Breast epithelium (tissue), 3 donors: ENCODE results near the gene PEX11G.

ENCODE experiments used
- CTCF ChIP-seq, 3 donors: fragments of 450-650 bp; IDR thresholded peaks; one replicate each; pipeline ENCODE4 v1.5.1; 2016 to 2017; ENCODE audit warnings: antibody characterized with exemption in 3 of 3, mild to moderate bottlenecking in 3 of 3, moderate library complexity in 3 of 3
- POLR2A ChIP-seq: fragments of 450-650 bp; IDR thresholded peaks from one replicate; pipeline ENCODE4 v1.6.1; 2016; ENCODE audit warnings: antibody characterized with exemption, mild to moderate bottlenecking, moderate library complexity
- POLR2AphosphoS5 ChIP-seq, 3 donors: sonication (generic); formaldehyde crosslinking; IDR thresholded peaks; one replicate each; pipeline ENCODE4 v1.6.1; 2017; ENCODE audit warnings: antibody characterized with exemption in 3 of 3

- TF ChIP-seq CTCF (IDR thresholded peaks at IDR 0.05) (no peak), POLR2A (no peak), POLR2AphosphoS5 (IDR thresholded peaks at IDR 0.05) (no peak)
Observed at GRCh38 chr19:7428651-7429113, 60.2 kb downstream of the PEX11G start.
